ENCODE results near the gene ISCA2.
"Not testable (repeated sequence)": the region's sequence is repeated elsewhere in the genome, so short reads cannot be mapped to it uniquely, and the experiment has no call there.

The ISCA2 gene

DNA sequence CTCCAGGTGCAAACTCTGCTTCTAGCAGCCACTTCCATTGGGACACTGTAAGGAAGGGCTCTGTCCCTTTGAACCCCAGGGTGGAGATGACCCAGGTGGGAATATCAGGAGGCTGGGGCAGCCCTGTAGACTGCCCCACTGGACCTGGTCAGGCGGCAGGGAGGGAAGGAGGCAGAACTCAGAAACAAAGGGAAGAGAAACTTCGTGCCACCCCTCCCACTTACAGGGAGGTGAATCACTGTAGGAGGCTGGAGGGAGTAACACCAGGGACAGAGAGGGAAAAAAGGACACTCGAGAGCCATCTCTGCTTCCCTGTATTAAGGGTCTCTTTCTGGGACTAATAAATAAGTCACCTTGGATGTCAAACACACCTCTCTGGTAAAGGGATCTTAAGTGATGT lies 37.4 kb downstream of the ISCA2 start:
- DNase-seq = no peak

DNA sequence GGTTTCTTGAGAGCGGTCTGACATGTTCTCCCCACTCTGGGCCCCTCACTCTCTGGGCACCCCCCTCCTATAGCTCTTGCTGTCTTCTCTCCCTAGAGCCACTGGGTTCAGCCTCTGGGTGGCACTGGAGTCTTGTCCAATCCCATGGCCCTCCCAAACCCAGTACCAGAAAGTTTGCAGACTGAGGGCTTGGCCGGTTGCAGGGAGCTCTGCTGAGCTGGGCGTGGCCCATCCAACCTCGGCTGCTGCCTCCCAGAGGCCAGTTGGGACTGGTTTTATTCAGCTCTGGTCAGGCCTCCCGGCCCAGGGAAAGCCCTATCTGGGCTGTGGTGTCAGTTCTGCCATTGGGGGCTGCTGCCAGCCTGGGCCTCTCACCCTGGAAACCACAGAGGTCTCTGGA lies 37.9 kb downstream of the ISCA2 start:
- DNase-seq = no peak

DNA sequence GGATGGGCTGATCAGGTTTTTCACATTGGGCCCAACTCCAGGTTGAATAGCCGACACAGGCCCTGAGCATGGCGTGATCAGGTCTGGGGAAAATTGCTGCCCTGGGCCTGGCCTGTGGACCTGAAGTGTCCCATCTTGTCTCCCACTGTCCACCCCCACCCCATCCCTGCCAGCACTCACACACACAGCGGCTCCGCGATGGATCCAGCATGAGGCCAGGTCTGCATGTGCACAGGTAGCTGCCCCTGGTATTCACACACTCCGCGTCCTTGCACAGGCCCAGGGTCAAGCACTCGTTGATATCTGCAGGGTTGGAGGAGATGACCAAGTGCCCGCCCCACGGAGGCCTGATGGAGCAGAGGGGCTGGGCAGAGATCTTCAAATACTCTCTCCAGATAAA lies 38.7 kb downstream of the ISCA2 start:
- no peak for DNase-seq

DNA sequence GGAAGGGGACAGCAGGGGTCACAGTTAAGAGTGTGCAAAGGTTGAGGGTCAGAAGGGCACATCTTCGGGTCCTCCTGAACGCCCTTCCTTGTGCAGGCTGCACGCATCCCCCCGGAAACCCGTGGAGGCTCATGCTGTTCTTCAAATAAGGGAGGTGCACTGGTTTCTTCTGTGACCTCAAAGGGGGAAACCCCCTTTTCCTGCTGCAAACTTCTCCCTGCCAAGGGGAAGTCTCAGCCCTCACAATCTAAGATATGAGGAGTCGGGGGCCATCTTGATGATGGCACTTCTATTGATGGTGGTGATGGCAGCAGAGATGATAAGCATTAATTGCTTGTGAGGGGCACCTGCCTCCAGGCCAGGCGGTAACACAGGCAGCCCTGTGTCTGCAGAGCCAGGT lies 40.0 kb downstream of the ISCA2 start:
- no peak for DNase-seq

DNA sequence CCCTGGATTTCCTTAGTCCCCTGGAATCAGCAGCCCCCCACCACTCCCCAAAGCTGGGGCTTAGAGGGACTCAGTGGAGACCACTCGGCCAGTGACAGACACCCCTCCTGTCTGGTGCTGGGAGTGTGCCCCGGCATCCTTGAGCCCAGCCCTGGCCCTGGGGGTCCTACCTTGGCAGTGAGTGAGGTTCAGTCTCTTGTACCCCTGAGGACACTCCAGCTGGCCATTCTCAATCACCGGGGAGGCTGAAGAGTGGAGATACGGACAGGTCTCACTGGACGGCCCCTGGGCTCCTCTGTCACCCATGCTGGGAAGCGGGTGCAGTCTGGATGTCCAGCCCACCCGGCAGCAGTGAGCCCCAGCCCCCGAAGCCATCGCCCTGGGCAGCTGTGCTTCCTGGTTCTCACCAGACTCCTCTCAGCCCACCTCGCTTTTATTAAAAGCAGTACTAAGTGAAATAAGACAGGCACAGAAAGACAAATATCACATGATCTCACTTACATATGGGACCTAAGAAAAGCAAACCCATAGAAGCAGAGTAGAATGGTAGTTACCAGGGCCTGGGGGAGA lies 42.3 kb downstream of the ISCA2 start:
- no peak for DNase-seq

DNA sequence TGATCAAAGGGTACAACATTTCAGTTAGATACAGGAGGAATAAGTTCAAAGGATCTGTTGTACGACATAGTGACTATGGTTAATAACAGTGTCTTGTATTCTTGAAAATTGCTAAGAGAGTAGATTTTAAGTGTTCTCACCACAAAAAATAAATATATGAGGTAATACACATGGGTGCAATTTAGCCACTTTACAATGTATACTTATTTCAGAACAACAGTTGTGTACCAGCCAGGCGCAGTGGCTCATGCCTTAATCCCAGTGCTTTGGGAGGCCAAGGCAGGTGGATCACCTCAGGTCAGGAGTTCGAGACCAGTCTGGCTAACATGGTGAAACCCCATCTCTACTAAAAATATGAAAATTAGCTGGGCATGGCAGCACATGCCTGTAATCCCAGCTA lies 42.8 kb downstream of the ISCA2 start:
- not testable (repeated sequence) for DNase-seq

DNA sequence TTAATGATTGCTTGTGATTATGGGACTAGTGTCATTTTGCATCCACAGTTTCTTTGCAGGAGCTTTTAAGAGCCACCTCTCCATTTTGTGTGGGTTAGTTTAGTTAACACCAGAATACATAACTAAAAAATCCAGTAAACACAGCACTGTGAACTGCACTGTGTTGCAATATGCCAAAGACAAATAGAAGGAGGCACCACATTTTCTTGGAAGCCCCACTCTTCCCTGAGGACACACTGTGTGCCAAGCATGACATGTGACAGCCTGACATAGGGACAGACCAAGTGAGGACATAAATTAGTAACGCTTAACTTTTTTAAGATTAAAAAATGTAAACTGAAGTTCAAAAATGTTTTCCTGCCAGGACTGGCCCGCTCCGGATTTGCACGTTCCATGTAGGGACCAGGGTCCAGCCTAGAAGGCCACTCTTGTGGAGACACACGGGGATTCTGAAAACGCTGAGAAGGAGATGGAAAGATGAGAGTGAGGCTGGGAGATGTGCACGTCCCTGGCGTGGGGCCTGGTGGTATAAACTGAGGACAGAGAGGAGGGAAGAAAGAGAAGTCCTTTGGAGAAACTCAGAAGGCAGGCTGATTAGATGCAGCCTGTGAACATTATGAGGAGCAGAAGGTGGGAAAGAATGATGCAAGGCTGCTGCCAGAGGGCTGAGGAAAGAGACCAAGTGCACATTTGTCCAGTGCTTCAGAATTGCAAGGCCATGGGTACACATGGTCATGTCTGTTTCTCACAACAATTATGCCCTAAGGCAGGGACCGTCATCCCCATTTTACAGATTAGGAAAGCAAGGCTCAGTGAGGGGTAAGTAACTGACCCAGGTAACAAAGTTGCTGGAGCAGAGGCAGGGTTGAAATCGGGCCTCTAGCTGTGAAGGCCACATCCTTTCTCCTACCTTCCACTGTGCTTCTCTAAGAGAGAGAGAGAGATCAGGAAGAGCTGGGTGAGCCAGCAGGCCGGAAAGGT lies 45.1 kb downstream of the ISCA2 start:
- DNase-seq = no peak

DNA sequence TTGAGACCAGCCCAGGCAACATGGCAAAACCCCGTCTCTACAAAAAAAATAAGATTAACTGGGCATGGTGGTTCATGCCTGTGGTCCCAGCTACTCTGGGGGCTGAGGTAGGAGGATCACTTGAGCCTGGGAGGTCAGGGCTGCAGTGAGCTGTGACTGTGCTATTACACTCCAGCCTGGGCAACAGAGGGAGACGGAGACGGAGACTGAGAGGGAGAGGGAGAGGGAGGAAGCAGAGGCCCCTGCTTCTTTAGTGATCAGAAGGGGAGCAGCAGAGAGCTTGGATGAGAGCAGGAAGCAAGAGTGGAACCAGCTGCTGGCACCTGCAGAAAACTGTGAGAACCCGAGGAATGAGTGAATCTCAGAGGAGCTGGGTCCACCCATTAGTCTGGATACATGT lies 45.9 kb downstream of the ISCA2 start:
- DNase-seq = no peak

DNA sequence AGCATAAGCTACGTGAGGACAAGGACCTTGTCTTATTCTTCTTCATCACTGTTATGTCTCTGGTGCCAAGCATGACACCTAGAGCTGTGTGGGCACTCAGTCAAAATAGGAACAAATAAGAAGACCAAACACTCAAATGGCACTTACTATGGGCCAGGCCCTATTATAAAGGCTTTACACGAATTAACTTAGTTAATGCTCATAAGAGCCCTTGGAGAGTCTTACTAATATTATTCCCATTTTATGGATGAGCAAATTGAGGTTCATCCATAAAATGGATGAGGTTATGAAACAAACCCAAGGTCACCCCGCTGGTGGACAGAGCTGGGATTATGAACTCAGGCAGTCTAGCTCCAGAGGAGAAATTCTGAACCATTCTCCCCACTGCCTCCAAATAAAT lies 47.7 kb downstream of the ISCA2 start:
- no peak for DNase-seq

DNA sequence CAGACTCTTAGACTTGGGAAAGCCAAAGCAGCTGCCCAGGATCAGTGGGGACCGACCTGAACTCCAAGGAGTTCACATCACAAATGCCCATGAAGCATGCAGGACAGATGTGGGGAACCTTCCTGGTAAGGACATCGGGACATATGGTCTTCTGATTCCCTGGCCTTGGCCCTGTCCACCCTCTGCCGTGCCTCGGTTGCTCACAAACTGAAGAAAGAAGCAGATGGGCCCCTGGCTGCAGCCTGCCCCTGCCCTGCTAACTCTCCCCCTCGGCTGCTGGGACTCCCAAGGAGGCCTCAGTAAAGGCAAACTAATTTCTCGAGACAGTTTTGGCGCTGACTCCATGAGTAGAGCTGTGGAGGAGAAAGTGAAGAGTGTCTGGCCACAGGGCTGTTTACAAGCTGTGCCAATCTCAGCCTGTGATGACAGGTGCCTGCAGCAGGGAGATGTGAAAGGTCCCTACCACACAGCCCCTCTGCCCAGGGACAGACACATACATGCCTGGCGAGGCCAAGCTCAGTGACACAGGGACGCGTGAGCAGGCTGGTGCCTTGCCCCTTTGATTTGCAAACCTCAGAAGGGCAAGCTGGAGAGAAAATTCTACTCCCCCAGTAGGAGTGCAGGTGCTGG lies 48.6 kb downstream of the ISCA2 start:
- no peak for DNase-seq

DNA sequence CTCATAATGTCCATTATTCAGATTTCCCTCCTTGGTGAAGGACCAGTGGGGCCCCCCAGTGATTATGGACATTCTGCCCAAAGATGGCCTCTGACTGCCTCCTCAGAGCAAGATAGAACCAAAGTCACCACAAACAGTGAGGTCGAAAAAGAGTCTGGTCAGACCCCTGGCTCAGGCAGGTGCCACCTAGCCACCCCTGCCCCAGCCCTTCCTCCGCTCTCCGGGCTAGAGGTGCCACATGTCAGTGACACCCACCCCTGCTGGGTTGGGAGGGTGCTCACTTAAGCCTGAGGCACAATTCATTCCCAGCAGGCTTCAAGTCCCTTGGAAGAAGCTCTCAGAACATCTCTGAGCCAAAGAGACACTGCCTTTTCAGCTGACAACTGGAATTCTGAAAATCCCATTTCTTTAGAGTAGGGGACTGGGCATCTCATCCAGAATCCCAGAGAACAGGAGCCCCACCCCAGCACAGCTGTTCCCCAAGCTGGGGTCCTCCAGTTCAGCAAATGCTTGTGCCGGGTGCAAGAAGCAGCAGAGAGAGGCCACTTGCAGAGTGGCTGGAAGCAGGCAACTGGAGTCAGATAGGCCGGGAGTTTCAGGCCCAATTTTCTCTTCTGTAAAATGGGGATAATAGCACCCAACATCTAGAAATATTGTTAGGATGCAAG lies 50.3 kb downstream of the ISCA2 start:
- DNase-seq = no peak

DNA sequence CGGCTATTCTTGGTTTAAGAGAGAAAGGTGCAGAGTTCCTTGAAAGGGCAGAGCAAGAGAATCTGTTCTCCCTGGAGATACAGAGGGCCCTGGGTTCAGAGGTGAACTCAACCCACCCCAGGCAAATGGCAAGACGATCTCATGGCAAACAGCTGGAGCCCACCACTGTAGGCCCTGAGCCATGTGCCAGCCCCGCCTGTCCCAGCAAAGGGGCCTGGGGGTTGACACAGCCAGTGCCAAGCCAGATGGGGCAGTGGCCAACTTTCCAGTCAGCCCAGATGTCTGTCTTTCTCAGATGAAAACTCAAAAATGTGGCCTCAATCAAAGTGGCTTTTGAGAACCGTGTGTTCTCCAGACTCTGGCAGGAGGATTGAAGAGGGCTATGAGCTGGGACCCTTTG lies 51.8 kb downstream of the ISCA2 start:
- DNase-seq = no peak

DNA sequence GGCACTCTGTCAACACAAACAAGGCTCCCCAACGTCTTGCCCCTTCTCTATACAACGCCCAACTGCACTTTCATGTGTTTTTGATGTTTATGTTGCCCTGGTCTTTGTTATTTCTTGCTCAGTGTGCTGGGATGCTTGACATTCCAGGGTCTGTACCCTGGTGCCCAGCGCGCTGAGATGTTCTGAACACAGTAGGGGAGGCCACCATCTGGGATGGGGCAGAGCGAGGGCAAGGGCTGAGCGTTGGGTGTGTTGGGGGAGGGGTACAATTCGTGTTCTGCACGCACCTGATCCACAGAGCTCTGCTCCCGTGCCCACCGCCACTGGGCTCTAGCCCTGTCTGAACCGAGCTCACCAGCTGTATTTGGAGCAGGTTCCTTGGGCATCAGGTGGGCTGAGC lies 52.9 kb downstream of the ISCA2 start:
- DNase-seq = no peak
